ENCODE results near the gene AGER.

Gene AGER

GRCh38 chr6:32168807-32169591 lies 15.1 kb downstream of the AGER start:
- no peak for DNase-seq (ENCODE audit: low spot score)

GRCh38 chr6:32168350-32168749 lies 15.7 kb downstream of the AGER start:
- no peak for DNase-seq (ENCODE audit: low spot score)

GRCh38 chr6:32167761-32168262 lies 16.2 kb downstream of the AGER start:
- DNase-seq (ENCODE audit: low spot score), result no peak

GRCh38 chr6:32167154-32167760 lies 16.8 kb downstream of the AGER start:
- no peak for DNase-seq (ENCODE audit: low spot score)

DNA sequence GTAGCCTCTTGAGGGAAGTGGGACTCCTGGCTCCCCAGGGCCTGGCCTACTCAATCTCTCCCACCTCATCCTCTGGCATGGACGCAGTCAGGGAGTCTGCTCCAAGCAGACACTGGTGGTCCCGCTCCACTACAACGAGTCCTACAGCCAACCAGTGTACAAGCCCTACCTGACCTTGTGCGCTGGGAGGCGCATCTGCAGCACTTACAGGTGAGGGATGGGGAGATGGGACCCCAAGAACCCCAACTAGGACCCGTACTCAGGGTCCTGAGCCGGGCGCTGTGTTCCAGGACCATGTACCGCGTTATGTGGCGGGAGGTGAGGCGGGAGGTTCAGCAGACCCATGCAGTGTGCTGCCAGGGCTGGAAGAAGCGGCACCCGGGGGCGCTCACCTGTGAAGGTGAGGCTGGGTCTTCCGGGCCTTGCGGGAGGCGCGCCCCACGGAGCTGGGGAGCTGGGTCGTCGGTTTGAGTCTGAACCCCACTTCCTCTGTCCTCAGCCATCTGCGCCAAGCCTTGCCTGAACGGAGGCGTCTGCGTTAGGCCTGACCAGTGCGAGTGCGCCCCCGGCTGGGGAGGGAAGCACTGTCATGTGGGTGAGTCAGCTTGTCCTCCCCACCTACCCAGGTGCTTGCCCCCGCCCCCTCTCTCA lies 17.5 kb downstream of the AGER start:
- no peak for DNase-seq (ENCODE audit: low spot score)

GRCh38 chr6:32164295-32164694 lies 19.8 kb downstream of the AGER start, which contains the start of gene EGFL8:
Gene EGFL8 (plus strand): TSS chr6:32164595. CDS start chr6:32166166, 1,571 bp downstream.
- no peak for DNase-seq (ENCODE audit: low spot score)

DNA sequence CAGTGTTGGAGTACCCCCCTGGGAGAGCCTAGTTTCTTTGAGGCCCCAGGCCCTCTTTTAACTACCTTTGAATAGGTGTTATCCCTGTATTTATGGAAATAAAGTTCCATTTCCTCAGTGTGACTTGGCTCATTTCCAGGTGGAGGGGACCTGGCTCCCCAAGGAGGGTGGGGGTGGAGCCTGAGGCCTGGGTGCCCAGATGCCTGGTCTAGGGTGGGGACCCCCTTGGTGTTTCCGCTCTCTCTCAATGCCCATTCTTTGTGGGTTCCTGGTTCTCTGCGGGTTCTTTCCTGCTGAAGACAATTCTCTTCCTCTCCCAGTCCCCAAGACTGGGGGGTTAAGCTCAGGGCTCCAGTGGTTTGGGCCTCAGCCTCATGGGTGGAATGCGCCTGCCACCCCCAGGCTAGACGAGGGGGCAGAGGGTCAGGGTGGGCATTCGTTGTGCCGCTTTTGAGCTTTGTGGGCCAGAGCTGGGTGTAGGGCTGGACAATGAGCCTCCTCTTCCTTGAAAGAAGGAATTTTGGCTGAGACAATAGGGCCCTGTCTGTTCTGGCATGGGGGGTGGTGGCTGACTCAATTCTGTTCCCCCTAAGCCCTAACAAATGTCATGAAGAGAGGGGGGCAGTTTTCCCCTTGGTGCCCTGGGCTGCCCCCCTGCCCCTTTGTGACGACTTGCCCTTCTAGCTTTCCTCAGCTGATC lies 20.3 kb downstream of the AGER start:
- DNase-seq (ENCODE audit: low spot score), result peak; percentile 70

DNA sequence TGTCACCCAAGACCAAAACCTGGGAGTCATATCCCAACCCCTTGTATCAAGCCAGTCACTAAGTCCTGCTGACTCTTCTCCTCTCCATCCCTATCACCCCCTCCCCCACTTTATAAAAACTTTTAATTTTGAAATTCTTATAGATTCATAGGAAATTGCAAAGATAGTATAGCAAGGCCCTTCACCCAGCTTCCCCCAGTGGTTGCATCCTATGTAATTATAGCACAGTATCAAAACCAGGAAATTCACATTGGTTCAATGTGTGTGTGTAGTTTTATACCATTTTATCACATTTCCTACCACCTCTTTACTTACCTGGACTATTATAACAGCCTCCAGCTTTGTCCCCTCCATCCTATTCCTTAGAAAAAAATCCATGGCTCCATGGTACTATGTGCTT lies 26.0 kb downstream of the AGER start:
- no peak for DNase-seq (ENCODE audit: low spot score)

DNA sequence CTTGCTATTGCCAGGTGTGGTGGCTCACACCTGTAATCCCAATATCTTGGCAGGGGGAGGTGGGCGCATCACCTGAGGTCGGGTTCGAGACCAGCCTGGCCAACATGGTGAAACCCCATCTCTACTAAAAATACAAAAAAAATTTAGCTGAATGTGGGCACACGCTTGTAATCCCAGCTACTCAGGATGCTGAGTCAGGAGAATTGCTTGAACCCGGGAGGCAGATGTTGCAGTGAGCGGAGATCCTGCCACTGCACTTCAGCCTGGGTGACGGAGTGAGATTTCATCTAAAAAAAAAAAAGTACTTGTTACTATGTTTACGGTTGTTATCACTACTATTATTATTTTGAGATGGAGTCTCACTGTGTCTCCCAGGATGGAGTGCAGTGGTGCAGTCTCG lies 27.2 kb downstream of the AGER start:
- DNase-seq (ENCODE audit: low spot score), result no peak

DNA sequence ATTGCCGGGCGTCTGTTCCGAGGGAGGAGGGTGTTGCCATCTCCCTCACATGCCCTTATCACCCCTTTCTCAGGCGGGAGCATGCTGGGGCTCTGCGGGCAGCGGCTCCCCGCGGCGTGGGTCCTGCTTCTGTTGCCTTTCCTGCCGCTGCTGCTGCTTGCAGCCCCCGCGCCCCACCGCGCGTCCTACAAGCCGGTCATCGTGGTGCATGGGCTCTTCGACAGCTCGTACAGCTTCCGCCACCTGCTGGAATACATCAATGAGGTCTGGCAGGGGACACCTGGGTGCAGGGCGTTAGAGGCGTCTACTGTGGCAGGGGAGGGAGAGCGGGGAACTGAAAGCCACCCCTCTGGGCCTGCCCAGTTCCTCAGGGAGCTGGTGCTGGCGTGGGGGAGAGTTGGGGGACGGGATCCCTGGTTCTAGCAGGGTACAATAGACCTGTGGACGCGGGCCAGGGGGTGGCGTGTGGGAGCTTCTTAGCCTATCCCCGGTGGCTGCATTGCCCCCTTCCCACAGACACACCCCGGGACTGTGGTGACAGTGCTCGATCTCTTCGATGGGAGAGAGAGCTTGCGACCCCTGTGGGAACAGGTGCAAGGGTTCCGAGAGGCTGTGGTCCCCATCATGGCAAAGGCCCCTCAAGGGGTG lies 29.4 kb downstream of the AGER start:
- peak; percentile 53 for DNase-seq (ENCODE audit: low spot score)

DNA sequence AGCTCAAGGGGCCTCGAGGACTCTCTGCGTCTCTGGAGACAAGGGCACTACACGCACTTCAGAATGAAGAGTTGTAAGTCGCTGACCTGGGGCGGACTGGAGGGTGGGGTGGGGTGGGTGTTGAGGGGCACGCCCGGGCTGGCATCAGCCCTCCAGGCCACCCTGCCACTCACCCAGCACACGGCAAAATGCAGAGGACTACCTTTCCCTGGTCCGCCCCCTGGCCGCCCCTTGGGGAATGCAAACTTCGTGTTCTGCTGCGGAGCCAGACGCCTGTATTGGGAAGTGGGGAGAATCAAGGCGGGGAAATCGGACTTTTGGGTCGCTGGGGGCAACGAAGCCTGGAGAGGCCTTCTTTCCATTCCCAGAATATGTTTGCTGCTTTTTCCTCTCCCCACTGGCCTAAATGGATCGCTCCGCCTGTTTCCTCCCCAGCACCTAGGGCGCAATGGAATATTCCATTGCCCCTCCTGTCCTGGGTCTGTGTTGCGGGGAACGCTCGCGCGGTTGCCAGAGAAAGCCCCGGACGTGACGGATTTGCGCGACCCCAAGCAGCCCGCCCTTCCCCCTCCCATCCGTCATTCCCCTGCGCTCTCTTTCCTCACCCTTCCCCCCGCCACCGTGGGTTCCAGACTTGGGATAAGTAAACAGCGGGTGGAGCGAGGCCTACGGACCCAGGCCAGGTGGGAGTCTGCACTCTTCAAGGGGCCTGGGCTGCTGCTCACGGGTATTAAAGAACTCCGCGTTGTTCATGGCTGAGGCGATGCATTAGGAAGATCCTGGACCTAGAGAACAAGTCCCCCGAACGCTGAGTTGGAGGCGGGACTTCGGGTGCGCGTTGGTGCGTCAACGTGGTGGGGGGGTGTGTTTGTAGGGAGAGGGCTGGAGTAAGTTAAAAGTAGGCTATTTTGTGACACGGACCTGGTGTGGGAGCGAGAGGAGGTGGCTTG lies 30.2 kb downstream of the AGER start, which contains the start of gene PPT2:
Gene PPT2, plus strand, starts transcription at position 578 of the 950 bp plus-strand sequence. CDS start 454 bp downstream, outside the sequence.
- peak; percentile 94 for DNase-seq (ENCODE audit: low spot score)

DNA sequence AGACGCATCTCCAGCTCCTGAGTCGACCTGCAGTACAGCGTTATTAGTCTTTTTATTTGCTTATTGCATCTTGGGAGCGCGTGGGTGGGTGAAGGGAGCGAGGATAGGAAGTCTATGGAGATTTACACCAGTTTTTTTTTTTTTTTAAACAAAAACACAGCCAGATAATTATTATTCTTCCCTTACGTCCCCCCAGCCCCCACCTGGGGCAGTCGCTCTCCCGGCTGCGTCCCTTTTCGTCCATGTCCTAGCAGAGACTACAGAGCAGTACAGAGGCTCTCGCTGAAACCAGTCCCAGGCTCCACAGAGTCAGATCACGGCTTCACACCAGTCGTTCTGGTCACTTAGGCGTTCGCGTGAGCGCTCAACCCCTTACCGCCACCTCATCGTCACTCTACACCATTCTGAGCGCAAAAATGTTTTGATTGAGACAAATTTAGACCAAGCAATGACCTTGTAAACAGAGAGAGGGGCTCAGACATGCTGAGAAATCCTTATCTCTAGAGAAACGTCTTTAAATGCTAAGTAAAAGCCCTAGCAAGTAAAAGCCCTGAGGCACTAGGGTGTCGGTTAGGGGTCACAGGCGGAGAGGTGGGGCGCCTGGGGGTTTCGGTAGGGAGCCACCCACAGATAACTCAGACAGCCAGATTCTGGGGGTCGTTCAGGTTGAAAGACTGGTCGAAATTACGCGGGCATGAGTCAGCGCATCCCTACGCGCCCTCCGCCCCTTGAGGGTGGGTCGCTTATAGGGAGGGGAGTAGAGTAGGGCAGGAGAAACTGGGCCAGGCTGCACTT lies 31.1 kb downstream of the AGER start:
- DNase-seq (ENCODE audit: low spot score), result no peak

DNA sequence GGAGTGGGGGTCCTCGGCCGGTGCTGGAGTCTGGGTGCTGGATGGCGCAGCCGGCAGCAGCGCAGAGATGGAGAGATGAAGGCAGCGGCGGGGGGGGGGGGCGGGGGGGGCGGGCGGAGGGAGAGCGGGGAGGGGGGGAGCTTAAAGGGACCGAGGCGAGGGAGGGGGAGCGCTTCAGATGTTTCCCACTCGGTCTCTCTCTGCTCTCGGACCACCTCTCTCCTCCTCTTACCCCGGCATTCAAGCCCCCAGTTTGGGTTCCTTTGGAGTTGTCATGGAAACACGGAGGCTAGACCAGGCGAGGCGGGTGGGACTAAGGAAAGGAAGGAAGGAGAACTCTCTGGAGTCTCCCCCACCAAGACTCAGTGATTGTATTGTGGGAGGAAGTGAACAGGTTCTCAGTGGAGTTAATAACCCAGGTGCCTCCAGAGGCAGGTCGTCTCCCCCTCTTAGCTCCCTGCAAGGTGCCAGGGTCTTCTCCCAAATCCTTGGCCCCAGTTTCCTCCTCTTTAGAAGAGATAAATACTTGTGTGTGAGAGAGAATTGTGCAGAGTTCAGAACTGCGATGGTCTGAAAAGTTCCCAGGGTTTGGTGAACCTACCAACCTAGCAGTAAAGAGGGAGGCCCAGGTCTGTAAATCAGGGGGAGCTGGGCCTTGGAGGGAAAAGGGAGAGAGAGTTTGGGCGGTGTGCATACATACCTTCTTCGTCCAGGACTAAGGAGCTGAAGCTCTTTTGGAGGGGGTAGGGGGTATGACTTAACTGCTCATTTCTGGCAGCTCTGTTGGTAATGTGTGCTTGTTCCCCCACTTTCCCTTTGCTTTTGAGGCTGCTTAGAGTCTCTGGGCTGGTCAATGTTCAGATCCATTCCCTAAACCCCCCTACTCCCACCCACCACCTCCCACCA lies 31.9 kb downstream of the AGER start, which contains the start of gene PRRT1:
Gene PRRT1, minus strand, starts transcription at position 77 of the 906 bp plus-strand sequence. CDS start 112 bp downstream, outside the sequence.
- DNase-seq (ENCODE audit: low spot score), result peak; percentile 52

DNA sequence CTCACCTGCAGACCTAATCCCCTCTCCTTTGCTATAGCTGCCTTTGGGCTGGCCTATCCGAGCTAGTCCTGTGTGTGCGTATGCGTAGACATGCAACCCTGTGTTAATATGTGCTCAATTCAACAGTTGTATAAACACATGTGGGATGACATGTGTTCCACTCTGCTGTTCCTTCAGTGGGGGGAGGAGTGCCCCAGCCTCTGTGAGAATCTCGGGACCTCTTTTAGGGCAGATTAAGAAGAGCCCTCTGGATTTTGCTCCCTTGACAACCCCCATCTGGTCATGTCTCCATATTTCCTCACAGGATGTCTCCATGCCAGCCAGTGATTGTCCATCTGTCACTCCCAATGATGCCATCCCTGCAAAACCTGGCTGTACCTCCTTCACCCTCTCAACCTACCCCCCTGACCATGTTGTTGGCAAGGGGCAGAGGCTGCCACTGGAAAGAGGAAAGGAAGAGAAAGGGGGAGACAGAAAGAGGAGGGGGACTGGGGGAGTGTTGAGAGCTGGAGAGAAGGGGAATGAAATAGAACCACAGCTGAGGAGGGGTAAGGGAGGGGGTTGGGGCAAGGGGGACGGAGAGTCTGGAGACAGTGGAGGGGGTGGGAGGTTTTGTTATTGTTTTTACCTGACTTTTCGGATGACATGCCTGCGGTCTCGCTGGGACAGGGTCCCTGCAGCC lies 32.7 kb downstream of the AGER start:
- DNase-seq (ENCODE audit: low spot score), result no peak

GRCh38 chr6:32149932-32150870 lies 33.9 kb downstream of the AGER start:
- no peak for DNase-seq (ENCODE audit: low spot score)

DNA sequence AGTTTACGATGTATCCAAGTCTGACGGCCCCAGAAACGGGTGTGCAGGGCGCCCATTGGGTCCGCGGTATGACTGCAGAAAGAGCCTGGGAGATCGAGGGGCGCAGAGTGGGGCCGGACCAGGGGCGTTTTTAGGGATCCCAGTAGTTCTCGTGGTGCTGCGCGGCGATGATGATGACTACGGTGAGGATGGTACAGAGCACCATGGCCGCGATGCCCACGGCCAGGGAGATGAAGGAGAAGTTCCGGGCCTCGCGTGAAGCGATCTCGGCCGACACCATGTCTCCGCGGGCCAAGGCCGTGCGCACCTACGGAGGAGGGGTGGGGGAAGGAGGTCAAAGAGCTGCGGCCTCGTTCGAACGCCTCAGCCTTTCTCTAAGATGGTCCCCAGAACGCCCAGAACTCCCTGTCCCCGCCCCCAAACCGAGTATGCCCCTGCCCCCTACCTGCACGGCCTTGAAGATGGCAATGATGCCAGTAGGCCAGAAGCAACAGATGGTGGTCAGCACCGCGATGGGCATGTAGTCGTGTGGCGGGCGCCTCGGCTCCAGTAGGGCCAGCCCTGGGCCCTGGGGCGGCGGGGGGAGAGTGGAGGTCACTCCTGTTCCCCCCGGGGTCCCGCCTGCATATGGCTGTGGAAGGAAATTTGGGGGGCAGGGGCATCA lies 34.8 kb downstream of the AGER start:
- DNase-seq (ENCODE audit: low spot score), result no peak

All from putamen (tissue), 1 donor.